Activated naive CD8-positive, alpha-beta T cell treated with anti-CD3 and anti-CD28 coated beads for 36 hours (primary cell): Measurements from ENCODE around the gene RSPH10B. TPM values are rescaled to one million over a fixed set of nuclear protein-coding genes. Genes with fewer than 3 reads are reported as not detected.
"Not testable (repeated sequence)": the region's sequence is repeated elsewhere in the genome, so short reads cannot be mapped to it uniquely, and the experiment has no call there.

Source experiments
- DNase-seq: peaks from one replicate; pipeline ENCODE4 v3.0.0; 2021
- H3K27ac Mint-ChIP-seq: one replicate; pipeline ENCODE4 v1.8.0; 2022; ENCODE audit warnings: mild to moderate bottlenecking, moderate library complexity, mixed read lengths
- H3K27me3 Mint-ChIP-seq: one replicate; pipeline ENCODE4 v1.8.0; 2022; ENCODE audit warnings: mild to moderate bottlenecking, mixed read lengths
- H3K36me3 Mint-ChIP-seq: one replicate; pipeline ENCODE4 v1.8.0; 2021; ENCODE audit warnings: mild to moderate bottlenecking, mixed read lengths
- H3K4me1 Mint-ChIP-seq: one replicate; pipeline ENCODE4 v1.8.0; 2021; ENCODE audit warnings: mixed read lengths
- H3K4me3 Mint-ChIP-seq: one replicate; pipeline ENCODE4 v1.8.0; 2022; ENCODE audit warnings: mild to moderate bottlenecking, moderate library complexity, mixed read lengths
- H3K9me3 Mint-ChIP-seq: one replicate; pipeline ENCODE4 v1.8.0; 2022; ENCODE audit warnings: mixed read lengths
- total RNA-seq, 2 experiments: library from RNA; stranded (reverse); gene quantifications; one replicate each; pipeline ENCODE4 v1.2.3, GENCODE V29; 2021

The RSPH10B gene
- total RNA-seq, 2 experiments from 2014 or later: not detected

- Mint-ChIP-seq H3K27me3 (no peaks in the 10 kb centered on the region), H3K4me1 (no peaks in the 10 kb centered on the region), H3K36me3 (no peaks in the 10 kb centered on the region)
Observed at GRCh38 chr7:5892498-5892897, 78.0 kb downstream of the RSPH10B start.

GRCh38 chr7:5890244-5890643 lies 80.2 kb downstream of the RSPH10B start:
- H3K27ac Mint-ChIP-seq, H3K9me3 Mint-ChIP-seq, H3K27me3 Mint-ChIP-seq, H3K4me3 Mint-ChIP-seq, H3K4me1 Mint-ChIP-seq, H3K36me3 Mint-ChIP-seq, DNase-seq: not testable (repeated sequence)

More at GRCh38 chr7:5892498-5892897, 78.0 kb downstream of the RSPH10B start:
- Mint-ChIP-seq H3K4me3 (no peak overlapping the region), H3K9me3 (no peaks in the 10 kb centered on the region), H3K27ac (no peak overlapping the region)
- no peak for DNase-seq

- not testable (repeated sequence) for H3K9me3 Mint-ChIP-seq, DNase-seq
Observed at GRCh38 chr7:5888021-5888420, 82.5 kb downstream of the RSPH10B start.

GRCh38 chr7:5884431-5884830 lies 86.1 kb downstream of the RSPH10B start:
- H3K4me3 Mint-ChIP-seq, H3K27me3 Mint-ChIP-seq, H3K27ac Mint-ChIP-seq, DNase-seq, H3K9me3 Mint-ChIP-seq, H3K4me1 Mint-ChIP-seq, H3K36me3 Mint-ChIP-seq: not testable (repeated sequence)

More at GRCh38 chr7:5888021-5888420, 82.5 kb downstream of the RSPH10B start:
- H3K27ac Mint-ChIP-seq, H3K4me1 Mint-ChIP-seq, H3K27me3 Mint-ChIP-seq, H3K36me3 Mint-ChIP-seq, H3K4me3 Mint-ChIP-seq: not testable (repeated sequence)

- not testable (repeated sequence) for H3K36me3 Mint-ChIP-seq, H3K27me3 Mint-ChIP-seq, H3K4me3 Mint-ChIP-seq, H3K27ac Mint-ChIP-seq, H3K9me3 Mint-ChIP-seq, H3K4me1 Mint-ChIP-seq, DNase-seq
Observed at GRCh38 chr7:5880106-5880505, 90.4 kb downstream of the RSPH10B start.

GRCh38 chr7:5879591-5879990 lies 90.9 kb downstream of the RSPH10B start:
- not testable (repeated sequence) for H3K9me3 Mint-ChIP-seq, H3K4me1 Mint-ChIP-seq, H3K27me3 Mint-ChIP-seq, H3K27ac Mint-ChIP-seq, H3K4me3 Mint-ChIP-seq, DNase-seq, H3K36me3 Mint-ChIP-seq

Other genes with a start within 250 kb of the RSPH10B start
- 10 to 100 TPM; 45.5 to 48.1 TPM for gene RNF216, start 189.0 kb downstream of the RSPH10B start, total RNA-seq
- gene OCM, start 89.9 kb downstream of the RSPH10B start, total RNA-seq: not detected
- 10 to 100 TPM; 96.8 to 98.2 TPM for gene CCZ1, start 72.0 kb downstream of the RSPH10B start, total RNA-seq
- 10 to 100 TPM; 25.8 to 27.3 TPM for gene PMS2, start 38.4 kb upstream of the RSPH10B start, total RNA-seq
- 10 to 100 TPM; 83.4 to 84.4 TPM for gene AIMP2, start 38.6 kb upstream of the RSPH10B start, total RNA-seq
- under 1 TPM in 1 of 2 experiments, not detected in 1; 0.16 TPM for gene ANKRD61, start 60.7 kb upstream of the RSPH10B start, total RNA-seq
- gene EIF2AK1, start 88.5 kb upstream of the RSPH10B start, total RNA-seq: 100 to 1,000 TPM; 107 to 116 TPM
- 10 to 100 TPM; 11.9 to 12.9 TPM for gene USP42, start 134.3 kb upstream of the RSPH10B start, total RNA-seq